Activated effector memory CD4-positive, alpha-beta T cell treated with anti-CD3 and anti-CD28 coated beads, Interleukin-2, amount 50 U/mL, for 16 hours (primary cell): ENCODE data around the gene PTGR2.

Experiments
- DNase-seq: peaks from one replicate; pipeline ENCODE4 v3.0.0-alpha.2; 2020

The PTGR2 gene

DNA sequence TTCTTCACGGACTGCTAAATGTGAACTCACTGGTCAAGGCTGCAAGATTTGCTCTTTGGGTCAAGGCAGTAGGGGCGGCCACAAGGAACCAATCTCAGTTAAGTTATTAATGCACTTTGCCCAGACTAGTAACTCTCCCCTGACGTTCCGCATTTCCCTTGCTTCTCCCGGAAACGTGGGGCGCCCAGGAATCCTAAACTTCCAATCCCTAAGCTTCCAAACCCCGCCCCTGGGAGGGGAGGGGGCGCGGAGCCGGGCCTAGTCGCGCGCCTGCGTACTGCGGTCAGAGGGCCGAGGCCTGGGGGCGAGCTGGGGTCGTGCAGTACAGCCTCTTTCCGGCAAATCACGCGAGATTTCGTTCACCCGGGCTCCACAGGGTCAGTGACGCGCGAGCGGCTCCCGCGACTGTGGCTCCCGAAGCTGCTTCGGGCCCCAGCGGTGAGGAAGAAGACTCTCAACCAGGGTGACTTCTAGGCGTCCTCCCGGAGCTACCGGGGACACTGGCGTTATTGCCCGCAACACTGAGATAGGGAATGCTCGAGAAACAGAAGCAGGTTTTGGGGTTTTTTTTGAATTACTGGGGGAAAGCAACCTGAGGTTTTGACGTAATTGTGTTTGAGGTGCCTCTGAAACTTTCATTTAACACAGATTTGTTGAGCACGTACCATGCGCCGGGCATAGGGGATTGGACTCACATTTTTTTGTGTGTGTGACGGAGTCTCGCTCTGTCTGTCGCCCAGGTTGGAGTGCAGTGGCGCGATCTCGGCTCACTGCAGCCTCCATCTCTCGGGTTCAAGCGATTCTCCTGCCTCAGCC, at the start of gene PTGR2:
Gene PTGR2 (plus strand): TSS at position 265 of the 816 bp plus-strand sequence. CDS start 7,032 bp downstream, outside the sequence.
- DNase-seq = peak; percentile 94

- no peak for DNase-seq
Measured at GRCh38 chr14:73802431-73803188, 49.0 kb upstream of the PTGR2 start.

DNA sequence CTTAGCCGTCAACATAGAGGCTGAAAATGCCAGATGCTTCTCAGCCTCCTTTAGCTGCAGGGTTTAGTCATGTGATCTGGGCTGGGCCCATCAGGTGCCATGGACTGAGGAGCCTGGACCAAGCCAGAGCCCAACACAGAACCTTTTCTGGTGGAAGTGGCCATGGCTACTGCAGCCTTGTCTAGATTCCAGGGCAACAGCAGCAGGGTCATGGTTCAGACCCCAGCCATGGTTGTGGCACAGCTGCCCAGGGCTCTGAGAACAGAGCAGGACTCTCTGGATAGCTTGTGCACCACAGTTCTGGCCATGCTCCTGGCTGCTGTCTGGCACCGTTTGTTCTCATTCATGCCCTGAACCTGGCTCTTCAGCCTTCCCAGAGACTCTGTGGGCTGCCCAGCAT, 47.0 kb upstream of the PTGR2 start:
- DNase-seq = no peak

- DNase-seq = no peak
Measured at GRCh38 chr14:73807457-73807856, 44.2 kb upstream of the PTGR2 start.

DNA sequence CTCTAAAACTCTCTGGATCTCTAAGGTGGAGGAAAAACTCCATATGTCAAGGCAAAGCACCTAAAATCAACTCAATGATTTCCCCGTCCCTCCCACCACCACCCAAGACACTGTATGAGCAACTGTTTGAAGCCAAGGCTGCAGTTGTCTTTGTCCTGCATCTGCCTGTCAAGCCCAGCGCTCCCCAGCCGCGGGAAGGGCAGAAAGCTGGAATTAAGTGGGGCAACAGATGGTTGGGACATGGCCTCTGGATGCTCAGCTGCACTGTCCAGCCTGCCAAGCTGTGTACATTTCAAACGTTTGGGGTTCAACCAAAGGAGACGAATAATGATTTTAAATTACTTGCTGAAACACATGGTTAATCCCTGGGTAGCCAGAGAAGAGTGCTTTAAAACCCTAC, 42.2 kb upstream of the PTGR2 start:
- no peak for DNase-seq

GRCh38 chr14:73810478-73811163, 41.0 kb upstream of the PTGR2 start:
- no peak for DNase-seq

- no peak for DNase-seq
Measured at GRCh38 chr14:73811164-73811503, 40.5 kb upstream of the PTGR2 start.

- no peak for DNase-seq
Measured at GRCh38 chr14:73814153-73814552, 37.5 kb upstream of the PTGR2 start.

DNA sequence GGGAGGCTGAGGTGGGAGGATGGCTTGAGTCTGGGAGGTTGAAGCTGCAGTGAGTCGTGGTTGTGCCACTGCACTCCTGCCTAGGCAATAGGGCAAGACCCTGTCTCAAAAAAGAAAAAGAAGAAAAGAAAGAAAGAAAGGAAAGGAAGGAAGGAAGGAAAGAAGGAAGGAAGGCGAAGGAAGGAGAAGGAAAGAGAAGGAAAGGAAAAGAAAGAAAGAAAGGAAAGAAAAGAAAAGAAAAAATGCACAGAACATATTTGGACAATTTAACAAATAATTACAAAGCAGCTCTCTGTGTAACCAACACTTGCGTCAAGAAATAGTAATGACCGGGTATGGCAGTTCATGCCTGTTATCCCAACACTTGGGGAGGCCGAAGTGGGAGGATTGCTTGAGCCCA, 35.8 kb upstream of the PTGR2 start:
- DNase-seq = no peak

DNA sequence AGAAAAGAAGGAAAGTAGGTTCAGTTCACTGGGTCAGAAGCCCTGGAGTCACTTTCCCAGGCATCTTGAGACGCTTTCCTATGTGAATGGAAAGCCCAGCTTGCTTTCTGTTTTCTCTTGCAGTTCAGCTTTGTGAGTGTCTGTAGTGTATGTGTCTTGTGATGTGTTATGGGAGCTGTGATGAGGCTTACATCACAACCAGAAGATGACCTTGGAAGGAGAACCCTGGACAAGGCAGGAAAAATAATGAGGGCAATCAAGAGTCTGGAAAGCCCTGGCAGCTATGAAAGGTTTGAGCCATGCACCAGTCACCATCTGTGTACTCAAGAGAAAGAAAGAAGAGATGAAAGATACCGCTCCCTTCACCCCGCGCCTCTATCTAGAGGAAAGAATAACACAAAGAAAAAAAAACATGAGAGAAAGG, 35.2 kb upstream of the PTGR2 start:
- DNase-seq = no peak

DNA sequence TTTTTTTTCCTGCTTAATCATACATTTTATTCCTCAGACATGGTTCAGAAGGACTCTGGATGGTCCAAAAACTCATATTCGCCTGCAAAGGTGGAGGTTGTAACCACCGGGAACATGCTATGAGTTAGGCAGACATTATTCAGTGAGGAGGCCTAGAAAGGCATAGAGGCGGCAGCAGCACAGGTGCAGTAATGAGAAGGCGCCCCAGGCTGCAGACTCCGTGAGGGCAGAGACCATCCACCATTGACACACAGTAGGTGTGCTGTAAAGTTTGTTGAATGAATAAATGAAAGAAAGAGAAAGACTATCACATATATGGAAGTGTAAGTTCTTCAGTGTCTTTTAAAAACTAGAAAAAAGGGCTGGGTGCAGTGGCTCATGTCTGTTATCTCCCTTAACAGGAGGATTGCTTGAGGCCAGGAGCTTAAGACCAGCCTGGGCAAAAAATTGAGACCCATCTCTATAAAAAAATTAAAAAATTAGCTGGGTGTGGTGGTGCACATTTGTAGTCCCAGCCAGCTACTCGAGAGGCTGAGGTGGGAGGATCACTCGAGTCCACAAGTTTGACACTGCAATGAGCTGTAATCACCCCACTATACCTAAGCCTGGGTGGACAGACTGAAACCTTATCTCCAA, 34.5 kb upstream of the PTGR2 start:
- DNase-seq = no peak

DNA sequence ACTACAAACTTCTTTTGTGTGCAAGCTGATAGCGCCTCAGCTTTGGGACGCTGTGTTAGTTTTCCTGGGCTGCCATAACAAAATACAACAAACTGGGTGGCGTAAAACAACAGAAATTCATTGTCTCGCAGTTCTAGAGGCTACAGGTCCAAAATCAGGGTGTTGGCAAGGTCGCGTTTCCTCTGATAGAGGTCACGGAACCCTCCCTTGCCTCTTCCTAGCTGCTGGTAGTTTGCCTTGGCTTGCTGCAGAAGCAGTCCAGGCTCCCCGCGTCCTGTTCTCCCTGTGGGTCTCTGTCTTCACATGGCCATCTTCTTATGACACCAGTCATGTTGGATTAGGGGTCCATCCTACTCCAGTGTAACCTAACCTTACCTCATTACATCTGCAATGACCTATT, 32.8 kb upstream of the PTGR2 start:
- no peak for DNase-seq

GRCh38 chr14:73820631-73821030, 31.0 kb upstream of the PTGR2 start:
- no peak for DNase-seq

DNA sequence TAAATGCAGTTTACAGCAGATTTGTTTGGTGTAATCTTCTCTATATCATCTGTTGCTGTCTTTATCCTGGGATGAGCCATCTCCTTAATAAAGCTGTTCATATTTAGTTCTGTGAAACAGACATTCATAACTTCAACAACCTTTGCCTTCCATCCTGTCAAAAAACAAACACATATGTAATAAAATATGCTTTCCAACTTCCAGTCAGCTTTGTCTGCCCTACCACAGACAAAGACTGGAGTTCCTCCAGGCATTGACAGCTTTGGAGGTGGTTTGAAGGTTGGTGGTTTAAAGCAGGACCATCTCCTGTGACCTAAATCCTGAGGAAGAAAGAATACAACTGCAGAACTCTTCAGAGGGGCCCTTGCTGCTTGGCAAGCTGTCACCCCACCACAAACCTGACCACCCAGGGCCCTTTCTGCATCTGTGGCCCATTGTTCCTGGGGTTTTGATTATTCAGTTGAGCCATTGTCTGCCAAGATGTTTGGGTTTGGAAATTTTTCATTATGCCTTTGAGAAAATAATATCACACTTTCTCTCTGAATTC, 28.2 kb upstream of the PTGR2 start:
- DNase-seq = no peak

DNA sequence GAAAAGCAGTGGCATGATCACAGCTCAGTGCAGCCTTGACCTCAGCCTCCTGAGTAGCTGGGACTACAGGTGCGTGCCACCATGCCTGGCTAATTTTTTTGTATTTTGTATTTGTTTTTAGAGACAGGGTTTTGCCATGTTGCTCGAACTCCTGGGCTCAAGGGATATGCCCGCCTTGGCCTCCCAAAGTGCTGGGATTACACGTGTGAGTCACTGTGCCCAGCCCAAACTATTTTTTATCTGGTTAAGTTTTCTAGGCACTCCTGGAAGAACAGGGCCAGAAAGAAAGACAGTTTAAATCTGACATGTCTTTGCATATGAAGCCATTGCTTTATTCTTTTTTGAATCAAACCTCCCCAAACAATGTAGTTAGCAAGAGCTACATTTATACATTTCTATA, 27.5 kb upstream of the PTGR2 start:
- DNase-seq = no peak

DNA sequence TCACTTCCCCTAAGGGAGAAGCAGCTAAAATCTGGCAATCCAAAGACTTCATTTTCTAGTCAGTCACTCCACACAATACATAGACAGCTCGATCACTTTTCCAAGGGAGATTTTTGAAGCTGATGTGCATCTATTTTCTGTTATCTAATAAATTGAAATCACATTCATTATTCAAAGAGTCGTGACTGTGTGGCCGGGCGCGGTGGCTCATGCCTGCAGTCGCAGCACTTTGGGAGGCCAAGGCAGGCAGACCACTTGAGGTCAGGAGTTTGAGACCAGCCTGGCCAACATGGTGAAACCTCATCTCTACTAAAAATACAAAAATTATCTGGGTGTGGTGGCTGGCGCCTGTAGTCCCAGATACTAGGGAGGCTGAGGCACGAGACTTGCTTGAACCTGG, 27.1 kb upstream of the PTGR2 start:
- DNase-seq = peak; percentile 37

- DNase-seq = peak; percentile 92
Measured at GRCh38 chr14:73825551-73826188, 26.0 kb upstream of the PTGR2 start.

GRCh38 chr14:73827190-73827589, 24.4 kb upstream of the PTGR2 start:
- peak; percentile 27 for DNase-seq

DNA sequence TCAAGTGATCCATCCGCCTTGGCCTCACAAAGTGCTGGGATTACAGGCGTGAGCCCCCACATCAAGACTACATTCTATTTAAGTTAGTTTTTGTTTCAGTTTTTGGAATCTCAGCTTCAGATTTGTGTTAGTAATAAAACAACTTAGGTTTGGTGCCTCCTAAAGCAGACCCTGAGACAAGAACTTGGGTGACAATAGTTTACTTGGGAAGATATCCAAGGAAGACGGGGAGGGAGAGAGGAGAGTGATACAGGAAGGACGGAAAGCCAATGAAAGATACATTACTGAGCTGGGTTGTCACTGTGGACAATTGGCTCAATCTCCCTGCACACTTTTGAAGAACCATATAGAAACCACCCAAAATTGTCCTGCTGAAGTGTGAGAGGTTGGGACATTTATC, 22.6 kb upstream of the PTGR2 start:
- no peak for DNase-seq

GRCh38 chr14:73829526-73830431, 21.9 kb upstream of the PTGR2 start:
- peak; percentile 72 for DNase-seq

GRCh38 chr14:73833034-73833433, 18.6 kb upstream of the PTGR2 start:
- no peak for DNase-seq
